CD4-positive, alpha-beta T cell treated with Interleukin-4 for 4 hours (primary cell): ENCODE data around the gene PYHIN1.

Source experiments
- DNase-seq: peaks from one replicate; pipeline ENCODE4 v3.0.0-alpha.2; 2020

The PYHIN1 gene

DNA sequence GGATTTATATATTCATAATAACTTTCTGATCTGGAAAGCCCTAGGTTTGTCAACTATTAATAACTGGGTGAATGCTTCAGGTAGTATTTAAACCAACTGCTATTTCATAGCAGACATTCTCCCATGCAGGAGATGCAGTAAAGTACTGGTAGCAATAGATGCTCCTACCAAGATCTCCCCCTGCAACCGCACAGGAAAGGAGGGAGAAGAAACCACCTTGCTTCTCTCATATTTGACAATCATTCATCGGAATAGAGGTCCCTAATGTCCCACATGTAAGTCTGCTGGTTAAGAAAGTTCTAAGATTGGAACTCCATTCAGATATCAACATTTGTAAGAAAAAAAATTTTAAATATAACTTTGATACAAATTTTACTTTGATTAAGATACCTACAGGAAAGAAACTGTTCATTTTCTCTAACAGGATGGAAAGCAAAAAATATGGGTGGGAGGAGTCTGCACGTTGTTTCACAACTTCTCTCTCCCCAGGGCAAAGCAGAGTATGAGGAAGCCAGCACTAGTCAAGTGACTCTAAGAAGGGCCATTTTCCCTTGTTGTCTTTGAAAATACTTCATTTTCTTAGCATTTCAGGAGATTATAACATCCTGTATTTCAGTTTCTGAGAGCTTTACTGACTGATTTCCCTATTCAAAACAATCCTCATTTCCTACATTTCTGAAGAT, at the start of gene PYHIN1:
PYHIN1 (plus strand) TSS at position 498 of the 683 bp plus-strand sequence. CDS start 5,359 bp downstream, outside the sequence.
- peak; percentile 70 for DNase-seq

DNA sequence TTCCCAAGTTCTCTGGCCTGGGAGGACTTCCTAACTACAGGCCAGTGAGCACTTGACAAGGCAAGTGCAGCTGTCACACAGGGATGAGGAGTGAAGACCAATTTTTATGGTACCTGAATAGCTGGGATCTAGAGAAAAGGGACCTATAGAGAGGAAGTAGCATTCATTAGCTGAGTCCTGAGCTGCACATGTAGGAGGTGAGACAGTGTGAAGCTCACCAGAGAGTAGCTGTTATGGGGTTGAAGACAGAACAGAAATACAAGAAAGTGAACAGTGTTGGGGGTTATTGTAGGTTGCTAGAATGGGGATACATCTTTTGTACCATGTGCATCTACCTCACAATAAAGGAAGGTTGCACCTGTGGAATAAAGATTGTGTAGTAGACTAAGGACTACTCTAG, 37.7 kb upstream of the PYHIN1 start:
- no peak for DNase-seq

DNA sequence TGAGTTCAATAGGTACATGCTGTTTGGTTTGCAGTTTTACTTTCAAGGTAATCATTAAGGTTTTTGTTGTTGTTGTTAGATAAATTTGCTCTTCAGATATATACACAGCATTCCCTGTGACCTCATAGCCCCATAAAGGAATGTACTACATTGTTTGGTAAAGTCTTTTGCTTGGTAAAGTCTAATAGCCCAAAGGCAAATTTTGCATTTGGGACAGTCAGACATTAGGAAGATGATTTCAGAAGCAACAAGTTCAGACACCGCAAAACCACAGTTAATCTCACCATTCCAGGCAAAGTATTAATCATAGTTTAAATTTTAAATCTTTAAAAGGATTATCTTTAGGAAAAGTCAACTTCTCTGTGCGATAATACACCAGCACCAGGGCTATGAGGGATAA, 32.6 kb upstream of the PYHIN1 start:
- DNase-seq = no peak

DNA sequence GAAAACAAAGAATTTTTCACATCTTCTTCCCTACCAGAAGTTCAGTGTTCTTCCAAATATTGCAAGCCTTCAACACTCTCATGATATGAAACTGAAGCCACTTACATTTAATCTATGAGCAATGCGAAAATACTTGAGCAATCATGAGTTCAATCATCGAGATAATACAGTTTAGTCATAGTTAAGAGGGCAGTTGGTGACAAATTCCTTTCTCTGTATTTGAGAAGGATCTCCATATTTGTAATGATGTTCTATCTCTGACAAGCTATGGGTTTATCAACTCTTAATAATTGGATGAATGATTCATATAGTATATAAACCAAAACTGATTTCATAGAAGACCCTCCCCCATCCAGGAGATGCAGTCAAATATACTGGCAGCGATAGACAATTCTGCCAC, 29.7 kb upstream of the PYHIN1 start:
- DNase-seq = no peak

DNA sequence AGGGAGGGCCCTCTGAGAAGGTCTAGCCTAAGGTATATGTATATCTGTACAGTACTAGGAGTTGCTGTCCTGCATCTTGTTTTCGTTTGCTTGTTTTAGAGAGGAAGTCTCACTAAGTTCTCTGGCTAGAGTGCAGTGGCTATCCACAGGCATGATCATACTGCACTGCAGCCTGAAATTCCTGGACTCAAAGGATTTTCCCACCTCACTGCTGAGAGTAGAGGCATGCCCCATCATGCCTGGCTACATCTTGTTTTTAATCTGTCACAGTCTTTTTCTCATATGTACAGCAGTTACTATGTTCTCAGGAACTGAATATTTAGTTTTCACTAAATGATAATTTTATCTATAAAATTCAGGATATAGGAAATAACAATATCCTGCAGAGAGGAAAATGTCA, 15.3 kb upstream of the PYHIN1 start:
- no peak for DNase-seq

DNA sequence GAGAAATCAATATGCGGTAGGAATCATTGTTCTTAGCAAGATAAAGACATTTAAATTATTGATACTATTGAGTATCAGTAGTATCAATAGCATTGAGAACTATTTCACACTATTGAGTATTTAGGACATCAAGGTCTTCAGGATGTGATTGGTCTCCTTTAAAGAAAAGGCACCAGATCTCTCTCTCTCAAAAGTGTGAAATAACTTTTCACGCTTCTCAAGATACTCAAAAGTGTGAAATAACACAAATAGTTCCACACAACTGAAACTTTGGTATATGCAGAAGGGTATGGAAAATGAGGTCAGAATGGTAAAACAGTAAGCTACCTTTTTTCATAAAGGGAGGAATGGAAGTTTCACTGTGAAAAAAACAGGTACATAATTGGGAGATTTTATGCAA, 6.7 kb upstream of the PYHIN1 start:
- peak; percentile 33 for DNase-seq

DNA sequence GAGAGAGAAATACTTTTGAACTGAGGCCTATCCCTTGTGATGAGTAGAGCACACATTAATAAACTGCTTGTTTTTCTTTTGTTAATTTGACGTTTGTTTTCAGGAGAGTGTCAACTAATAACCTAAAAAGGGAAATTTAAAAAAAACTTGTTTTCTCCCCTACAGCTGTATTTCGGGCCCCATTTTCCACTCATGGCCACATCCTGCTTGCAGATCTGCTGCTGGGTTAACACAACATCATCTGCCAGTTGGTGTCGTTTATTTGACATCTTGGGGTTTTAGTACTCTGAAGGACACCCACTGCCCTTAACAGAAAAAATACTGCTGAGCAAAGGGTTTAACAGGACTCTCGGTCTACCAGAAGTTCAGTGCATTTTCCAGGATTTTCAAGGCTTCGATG, 848 bp upstream of the PYHIN1 start:
- peak; percentile 70 for DNase-seq

DNA sequence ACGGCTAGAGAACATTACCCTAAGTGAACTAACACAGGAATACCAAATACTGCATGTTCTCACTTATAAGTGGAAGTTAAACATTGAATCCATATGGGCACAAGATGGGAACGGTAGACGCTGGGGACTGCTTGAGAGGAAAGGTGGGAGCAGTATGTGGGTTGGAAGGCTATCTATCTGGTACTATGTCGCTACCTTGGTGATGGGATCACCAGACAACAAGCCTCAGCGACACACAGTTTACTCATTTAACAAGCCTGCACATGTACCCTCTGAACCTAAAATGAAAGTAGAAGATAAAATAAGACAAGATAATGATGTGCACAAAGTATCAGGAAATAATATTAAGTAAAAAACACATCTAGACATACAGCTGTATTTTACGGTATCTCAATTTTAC, 819 bp downstream of the PYHIN1 start:
- DNase-seq = peak; percentile 46

DNA sequence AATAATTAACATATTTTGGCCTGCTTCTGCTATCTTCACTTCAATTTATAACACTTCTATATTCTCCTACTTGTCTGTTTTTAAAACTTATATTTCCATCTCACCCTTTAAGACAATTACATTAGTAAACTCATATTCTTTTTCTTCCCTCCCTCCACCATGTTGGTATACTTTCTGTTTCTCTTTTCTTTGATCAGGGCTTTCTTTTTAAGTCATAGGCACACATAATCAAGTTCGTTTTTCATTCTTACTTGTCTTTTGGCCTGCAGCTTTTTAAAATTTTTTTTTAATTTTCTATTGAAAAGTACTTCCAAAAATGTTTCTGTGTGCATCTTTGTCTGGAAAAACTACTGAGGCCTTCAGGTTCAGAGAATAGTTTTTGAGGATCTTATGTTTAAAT, 2.3 kb downstream of the PYHIN1 start:
- peak; percentile 46 for DNase-seq

DNA sequence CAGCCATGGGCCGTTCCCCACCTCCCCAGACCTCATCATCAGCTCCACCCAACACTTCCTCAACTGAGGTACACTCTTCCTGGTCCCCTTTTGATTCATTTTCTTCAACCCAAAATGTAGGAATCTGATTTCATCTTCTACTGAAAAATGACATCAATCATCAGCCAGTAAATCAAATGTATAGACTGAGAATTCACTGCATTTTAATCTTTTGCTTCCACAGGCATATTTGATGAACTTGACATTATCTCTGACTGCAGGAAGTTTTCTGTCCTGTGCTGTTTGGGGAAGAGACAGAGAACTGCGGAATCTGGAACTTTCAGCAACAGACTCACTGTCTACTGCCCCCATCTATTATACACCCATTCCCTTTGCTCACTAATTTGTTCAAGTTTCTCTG, 7.8 kb downstream of the PYHIN1 start:
- DNase-seq = no peak

DNA sequence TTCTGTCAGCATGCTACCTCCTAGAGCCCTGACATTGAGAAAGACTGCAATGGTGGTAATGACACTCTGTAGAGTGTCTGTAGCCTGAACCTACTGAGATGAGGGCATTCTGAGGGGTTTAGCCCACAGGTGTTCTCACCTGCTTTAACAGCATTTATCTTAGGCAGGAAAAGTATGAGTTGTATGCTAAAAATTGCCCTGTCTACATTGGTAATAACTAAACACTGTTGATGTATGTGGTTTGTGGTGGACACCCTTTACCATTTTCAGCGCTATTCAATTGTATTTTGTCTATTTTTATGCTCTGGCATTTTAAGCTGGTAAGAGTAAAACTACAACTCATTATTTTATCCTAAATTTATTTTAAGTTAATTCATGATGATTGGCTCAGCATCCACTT, 10.0 kb downstream of the PYHIN1 start:
- no peak for DNase-seq

DNA sequence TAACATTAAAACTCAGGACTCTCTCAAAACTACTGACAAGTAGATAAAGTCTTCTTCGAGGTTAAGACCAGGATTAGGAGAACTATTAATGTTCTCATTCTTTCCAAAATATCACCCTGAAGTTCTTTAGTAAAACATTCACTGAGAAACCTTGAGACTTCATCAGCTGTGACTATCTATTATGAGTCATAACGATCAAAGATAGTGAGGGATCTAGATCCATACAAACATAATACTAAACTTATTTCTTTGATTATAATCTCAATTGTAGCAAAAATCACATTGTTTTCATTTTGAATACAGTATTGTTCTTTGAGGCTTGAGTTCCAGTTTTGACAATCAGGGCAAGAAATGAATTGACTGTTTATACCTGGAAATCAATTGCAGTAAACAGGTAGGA, 11.1 kb downstream of the PYHIN1 start:
- no peak for DNase-seq

DNA sequence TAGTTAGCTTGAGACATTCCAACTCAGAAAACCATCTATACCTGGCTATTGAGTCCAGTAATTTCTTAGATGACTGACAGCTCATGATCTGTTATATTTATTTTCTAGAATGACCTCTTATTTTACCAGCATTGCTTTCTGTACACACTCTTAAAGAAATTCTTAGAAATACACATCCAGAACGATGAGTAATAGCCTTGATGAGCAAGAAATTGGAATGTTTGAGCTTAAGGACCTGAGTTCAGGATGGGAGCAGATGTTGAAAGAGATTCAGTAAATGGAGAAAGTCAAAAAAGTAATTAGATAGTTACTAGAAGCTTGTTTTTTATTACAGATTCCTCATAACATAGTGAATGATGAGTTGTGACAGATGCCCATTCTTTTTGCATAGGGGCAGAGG, 11.7 kb downstream of the PYHIN1 start:
- DNase-seq = no peak

DNA sequence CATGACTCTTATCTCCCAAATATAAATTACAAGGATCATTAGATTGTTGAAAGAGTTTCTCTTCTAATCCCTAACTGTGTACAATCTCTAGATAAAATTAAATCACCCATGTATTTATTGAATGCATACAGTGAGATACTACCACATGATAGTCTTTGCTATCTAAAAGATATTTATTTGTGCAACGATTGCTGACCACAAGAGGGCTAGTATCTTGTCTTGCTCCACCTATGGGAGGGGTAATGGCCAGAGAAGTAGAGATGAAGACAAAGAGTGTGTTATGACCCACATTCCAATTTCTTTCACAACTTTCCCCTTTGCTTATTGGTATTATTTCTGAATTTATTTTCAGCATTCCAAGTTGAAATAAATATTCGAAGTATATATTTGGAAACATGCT, 13.7 kb downstream of the PYHIN1 start:
- no peak for DNase-seq

DNA sequence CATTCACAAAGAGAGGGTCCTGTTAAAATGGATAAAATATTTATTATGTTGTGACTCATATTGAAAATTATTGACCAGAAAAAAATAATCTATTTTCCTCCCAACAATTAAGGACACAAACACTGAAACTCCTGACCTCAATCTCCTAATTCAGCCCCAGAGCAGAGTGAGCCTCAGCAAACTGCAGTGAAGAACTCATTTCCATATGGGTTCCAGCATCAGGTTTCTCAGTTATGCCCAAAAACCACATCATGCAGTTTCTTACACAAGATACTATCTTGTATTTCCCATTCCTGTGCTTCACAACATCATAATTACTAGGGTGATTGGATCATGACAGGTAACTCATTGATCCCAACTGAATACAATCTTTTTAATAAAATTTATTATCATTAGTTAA, 15.4 kb downstream of the PYHIN1 start:
- no peak for DNase-seq

DNA sequence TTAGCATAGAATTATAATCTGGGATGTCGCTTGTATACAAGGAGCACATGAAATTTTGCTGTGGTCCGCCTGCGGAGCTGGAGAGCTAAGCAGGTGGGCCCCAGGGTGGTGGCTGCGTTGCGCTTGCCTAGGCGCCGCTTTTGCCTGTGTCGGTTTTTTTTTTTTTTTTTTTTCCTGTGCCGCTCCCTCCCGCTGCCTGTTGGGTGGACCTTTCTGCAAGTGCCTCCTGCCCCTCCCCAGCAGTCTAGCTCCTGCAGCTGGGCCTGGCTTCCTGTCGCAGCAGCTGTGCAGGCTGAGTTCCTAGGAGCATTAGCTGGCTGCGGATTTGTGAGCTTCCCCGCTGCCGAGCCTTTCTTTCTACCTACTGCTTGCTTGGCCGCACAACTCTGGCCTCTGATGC, 20.6 kb downstream of the PYHIN1 start:
- no peak for DNase-seq

DNA sequence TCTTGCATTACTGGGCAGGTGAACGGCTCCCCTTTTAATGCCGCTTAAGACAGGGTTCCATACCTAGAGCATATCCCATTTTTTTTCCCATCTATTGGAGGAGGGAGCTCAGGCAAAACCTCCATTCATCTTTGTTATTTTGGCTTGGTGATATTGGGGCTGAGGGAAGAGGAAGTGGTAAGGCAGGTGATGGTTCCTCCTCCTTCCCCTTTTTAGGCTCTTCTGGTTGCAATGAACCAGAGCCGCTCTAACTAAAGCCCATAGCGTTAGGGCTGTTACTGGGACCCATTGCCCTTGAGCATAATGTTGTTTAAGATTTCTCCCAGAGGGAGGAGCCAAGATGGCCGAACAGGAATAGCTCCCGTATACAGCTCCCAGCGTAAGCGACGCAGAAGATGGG, 21.1 kb downstream of the PYHIN1 start:
- no peak for DNase-seq

DNA sequence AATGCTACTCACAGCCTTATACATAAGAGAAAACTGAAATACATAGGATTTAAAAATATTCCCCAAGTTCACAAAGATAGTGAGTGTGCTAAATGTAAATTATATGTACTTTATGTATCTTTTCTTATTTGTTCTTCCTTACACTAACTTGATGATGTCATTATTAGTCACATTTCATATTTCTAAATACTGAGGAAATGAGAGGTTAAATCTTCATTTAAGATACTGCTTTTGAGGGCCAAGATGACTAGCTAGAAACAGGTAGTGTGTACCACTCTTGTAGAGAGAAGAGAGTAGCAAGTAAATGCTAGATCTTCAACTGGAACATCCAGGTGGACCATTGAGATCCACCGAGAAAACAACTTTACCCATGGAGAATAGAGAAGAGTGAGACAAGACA, 29.8 kb downstream of the PYHIN1 start:
- no peak for DNase-seq

DNA sequence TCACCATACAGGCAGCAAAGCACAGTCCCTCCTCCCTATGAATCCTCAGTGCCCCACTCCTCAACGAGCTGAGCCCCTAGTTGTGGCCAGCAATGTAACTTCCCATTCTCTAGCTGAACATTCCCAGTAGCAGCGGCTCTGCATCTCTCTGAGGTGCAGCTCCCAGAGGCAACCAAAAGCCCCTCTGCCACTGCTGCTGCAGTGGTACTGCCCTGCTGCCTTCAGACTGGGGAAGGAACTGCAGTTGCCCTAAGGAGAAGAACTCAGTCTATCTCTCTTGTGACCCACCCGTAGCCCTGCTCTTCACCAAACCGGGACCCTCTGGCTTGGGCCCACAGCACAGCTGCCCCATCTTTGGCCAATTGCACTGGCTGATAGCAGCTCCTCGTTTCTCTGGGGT, 31.6 kb downstream of the PYHIN1 start:
- DNase-seq = no peak

DNA sequence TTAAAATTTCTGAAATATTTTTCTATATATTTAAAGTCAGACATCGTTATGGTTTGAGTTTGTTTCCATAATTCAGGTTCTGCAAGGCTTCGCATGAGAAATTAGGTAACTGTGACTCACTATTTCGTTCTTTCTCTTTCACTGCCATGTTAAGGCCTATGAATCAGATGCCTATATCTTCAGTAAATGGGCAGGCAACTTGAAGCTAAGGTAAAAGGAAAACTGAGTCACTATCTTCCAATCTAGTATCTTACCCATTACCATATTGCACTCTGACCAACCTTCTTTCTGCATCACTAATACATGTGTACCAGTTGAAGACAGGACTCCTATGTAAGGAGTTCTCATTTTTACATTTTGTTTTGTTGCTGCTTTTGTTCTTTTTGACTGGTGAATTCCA, 37.8 kb downstream of the PYHIN1 start:
- peak; percentile 19 for DNase-seq

DNA sequence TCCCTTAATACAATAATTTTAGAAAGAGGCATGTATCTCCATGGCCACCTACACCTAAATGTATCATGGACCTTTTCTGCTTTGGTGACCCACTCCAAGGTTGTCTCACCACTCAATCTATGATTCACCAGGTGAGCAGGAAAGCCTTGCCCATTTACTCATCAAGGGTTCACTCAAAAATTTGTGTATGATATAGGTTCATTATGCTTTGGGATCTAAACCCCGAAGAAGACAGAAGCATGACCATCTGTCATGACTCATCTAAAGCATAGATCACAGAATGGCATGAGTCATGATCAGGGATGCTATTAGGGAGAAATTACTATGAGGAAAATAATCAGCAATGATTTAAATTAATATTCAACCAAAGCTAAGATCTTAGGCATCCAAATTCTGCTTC, 38.5 kb downstream of the PYHIN1 start:
- peak; percentile 67 for DNase-seq

DNA sequence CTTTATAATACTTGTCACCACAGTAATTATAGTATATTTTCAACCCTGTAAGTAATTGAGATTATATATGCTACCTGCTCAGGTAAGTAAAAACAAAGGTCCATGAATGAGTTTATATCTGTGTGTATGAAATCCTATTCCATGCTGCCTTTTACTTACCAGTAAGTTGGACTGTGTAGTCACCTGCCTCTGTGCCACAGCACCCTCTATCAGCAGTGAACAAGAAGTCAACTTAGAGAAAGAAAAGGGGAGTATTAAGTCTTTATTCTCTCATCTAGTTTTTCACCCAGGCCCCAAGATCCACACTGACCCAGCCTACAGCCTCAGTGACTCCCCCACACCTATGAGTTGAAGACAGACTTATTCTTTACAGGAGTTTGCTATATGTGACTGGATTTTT, 41.5 kb downstream of the PYHIN1 start:
- DNase-seq = peak; percentile 30

DNA sequence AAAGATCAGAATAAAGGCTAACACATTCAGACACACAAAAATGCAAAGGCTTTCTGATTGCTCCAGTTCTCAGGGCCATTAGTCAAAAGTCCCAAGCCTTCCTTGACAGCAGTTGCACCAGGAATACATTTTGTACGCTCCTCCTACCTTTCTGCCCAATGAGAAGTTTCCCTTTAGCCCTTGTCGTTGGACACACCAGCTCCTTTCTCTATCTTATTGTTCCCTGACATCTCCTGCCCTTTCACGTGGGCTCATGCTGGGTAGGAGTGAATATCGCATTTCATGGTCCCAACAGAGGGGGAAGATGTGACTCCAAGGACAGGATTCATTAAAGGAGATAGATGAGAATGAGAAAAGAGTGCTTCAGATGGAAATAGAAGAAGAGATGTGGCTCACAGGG, 44.9 kb downstream of the PYHIN1 start:
- DNase-seq = no peak

DNA sequence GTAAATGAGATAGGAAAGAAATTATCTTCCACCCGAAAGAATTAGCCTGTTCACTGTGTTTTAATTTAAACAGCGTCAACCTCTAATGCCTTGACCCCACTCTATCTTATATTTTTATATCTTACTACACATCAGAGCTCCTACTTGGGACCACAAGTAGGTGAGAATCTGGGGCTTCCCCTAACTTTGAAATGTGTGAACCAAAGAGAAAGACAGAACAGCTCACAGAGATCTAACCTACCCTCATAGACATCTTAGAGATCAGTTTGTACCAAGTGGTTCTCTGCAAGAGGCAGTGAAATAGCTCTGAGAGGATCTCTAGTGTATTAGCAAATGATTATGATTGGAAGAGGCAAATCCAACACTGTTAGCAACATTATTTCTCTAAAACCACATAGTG, 47.4 kb downstream of the PYHIN1 start:
- DNase-seq = peak; percentile 57

DNA sequence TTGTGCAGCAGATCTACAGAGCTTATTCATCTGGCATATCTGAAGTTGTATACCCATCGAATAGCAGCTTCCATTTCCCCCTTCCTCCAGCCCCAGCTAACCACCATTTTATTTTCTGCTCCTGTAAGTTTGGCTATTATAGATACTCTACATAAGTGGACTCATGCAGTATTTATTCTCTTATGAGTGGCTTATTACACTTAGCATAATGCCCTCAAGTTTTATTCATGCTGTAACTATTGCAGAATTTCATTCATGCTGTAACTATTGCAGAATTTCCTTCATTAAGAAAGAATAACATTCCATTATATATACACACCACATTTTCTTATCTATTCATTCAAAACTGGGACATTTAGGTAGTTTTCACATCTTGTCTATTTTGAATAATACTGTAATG, 47.9 kb downstream of the PYHIN1 start:
- DNase-seq = no peak

DNA sequence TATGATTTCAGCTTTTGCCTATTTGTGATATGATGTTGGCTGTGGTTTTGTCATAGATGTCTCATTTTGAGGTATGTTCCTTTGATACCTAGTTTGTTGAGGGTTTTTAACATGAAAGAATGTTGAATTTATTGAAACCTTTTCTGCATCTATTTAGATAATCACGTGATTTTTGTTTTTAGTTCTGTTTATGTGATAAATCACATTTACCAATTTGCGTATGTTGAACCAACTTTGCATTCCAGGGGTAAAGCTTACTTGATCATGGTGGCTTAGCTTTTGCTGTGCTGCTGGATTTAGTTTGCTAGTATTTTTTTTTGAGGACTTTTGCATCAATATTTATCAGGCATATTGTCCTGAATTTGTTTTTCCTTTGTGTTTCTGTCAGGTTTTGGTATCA, 51.9 kb downstream of the PYHIN1 start:
- DNase-seq = no peak
